WTC11 (cell line): ENCODE data around the gene PCSK7. TPM values are rescaled to one million over a fixed set of nuclear protein-coding genes. Genes with fewer than 3 reads are reported as not detected.

Experiments
- ATAC-seq: fragments of 200-7000 bp; cut with Tn5 transposase; 2 replicates; pipeline ENCODE4 v1.10.0; 2021; ENCODE audit warnings: mild to moderate bottlenecking, moderate library complexity
- CTCF ChIA-PET: fragments of 300-600 bp; sonication (Branson Sonifier 250); formaldehyde crosslinking; loops from one replicate; lab custom pipeline; 2021; ENCODE audit warnings: antibody characterized with exemption; lab: Charles Lee
- POLR2A ChIA-PET: fragments of 350-600 bp; sonication (Branson Sonifier 250); formaldehyde crosslinking; loops from one replicate; lab custom pipeline; 2021; ENCODE audit warnings: antibody characterized with exemption; lab: Charles Lee
- DNase-seq: peaks from one replicate; pipeline ENCODE4 v3.0.0; 2021; ENCODE audit warnings: low spot score
- H3K27ac Mint-ChIP-seq: 2 replicates; pipeline ENCODE4 v1.8.0; 2021; ENCODE audit warnings: mixed read lengths
- H3K27me3 Mint-ChIP-seq: 2 replicates; pipeline ENCODE4 v1.8.0; 2021; ENCODE audit warnings: low read depth, mild to moderate bottlenecking, moderate library complexity, mixed read lengths
- H3K36me3 Mint-ChIP-seq: 2 replicates; pipeline ENCODE4 v1.8.0; 2021; ENCODE audit warnings: mixed read lengths
- H3K4me1 Mint-ChIP-seq: 2 replicates; pipeline ENCODE4 v1.8.0; 2022; ENCODE audit warnings: mixed read lengths
- H3K4me3 Mint-ChIP-seq: 2 replicates; pipeline ENCODE4 v1.8.0; 2021; ENCODE audit warnings: mild to moderate bottlenecking, moderate library complexity, mixed read lengths
- H3K9me3 Mint-ChIP-seq: 2 replicates; pipeline ENCODE4 v1.8.0; 2021; ENCODE audit warnings: mixed read lengths
- CREB1 ChIP-seq: sonication (generic); formaldehyde crosslinking; IDR thresholded peaks from 2 replicates; pipeline ENCODE4 v1.8.0; 2023; ENCODE audit warnings: mild to moderate bottlenecking, missing genetic modification reagents
- GTF2I ChIP-seq: fragments of 250-450 bp; sonication (Bioruptor Pico); conservative IDR thresholded peaks from 2 replicates; pipeline ENCODE4 v1.4.0; 2021; ENCODE audit warnings: mild to moderate bottlenecking
- JAZF1 ChIP-seq: fragments of 250-450 bp; sonication (Bioruptor Pico); IDR thresholded peaks from 2 replicates; pipeline ENCODE4 v1.9.0; 2021; ENCODE audit warnings: moderate library complexity, mild to moderate bottlenecking, inconsistent platforms
- NFATC4 ChIP-seq: fragments of 250-450 bp; sonication (Bioruptor Pico); IDR thresholded peaks from 2 replicates; pipeline ENCODE4 v1.9.0; 2021; ENCODE audit warnings: mild to moderate bottlenecking
- SMAD4 ChIP-seq: sonication (generic); formaldehyde crosslinking; IDR thresholded peaks from 2 replicates; pipeline ENCODE4 v1.8.0; 2022; ENCODE audit warnings: mild to moderate bottlenecking, missing genetic modification reagents
- TP53 ChIP-seq: sonication (generic); formaldehyde crosslinking; IDR thresholded peaks from 2 replicates; pipeline ENCODE4 v1.8.1; 2023; ENCODE audit warnings: mild to moderate bottlenecking, missing genetic modification reagents
- ZNF263 ChIP-seq: sonication (generic); formaldehyde crosslinking; IDR thresholded peaks from 2 replicates; pipeline ENCODE4 v1.8.1; 2022; ENCODE audit warnings: low read depth, mild to moderate bottlenecking, moderate library complexity, missing genetic modification reagents
- total RNA-seq: library from RNA; stranded (reverse); gene quantifications from 3 replicates; pipeline ENCODE4 v1.2.3, GENCODE V29; 2021
- TF ChIP-seq, protein P1 (sequence below): fragments of 250-450 bp; sonication (Bioruptor Pico); IDR thresholded peaks from 2 replicates; pipeline ENCODE4 v1.9.0; 2021; ENCODE audit warnings: mild to moderate bottlenecking, borderline replicate concordance
- TF ChIP-seq, protein P2 (sequence below): sonication (generic); formaldehyde crosslinking; IDR thresholded peaks from 2 replicates; pipeline ENCODE4 v1.8.1; 2022; ENCODE audit warnings: mild to moderate bottlenecking, moderate library complexity, missing genetic modification reagents
- TF ChIP-seq, protein P3 (sequence below): sonication (generic); formaldehyde crosslinking; conservative IDR thresholded peaks from 2 replicates; pipeline ENCODE4 v1.8.1; 2023; ENCODE audit warnings: mild to moderate bottlenecking, low read depth, missing genetic modification reagents, moderate library complexity
- TF ChIP-seq, protein P4 (sequence below): fragments of 250-450 bp; sonication (Bioruptor Pico); IDR thresholded peaks from 2 replicates; pipeline ENCODE4 v1.9.0; 2021; ENCODE audit warnings: mild to moderate bottlenecking
- TF ChIP-seq, protein P5 (sequence below): fragments of 200-600 bp; IDR thresholded peaks from 2 replicates; pipeline ENCODE4 v1.8.0; 2022; ENCODE audit warnings: antibody characterized with exemption
- TF ChIP-seq, protein P6 (sequence below): sonication (generic); formaldehyde crosslinking; IDR thresholded peaks from 2 replicates; pipeline ENCODE4 v1.8.1; 2022; ENCODE audit warnings: mild to moderate bottlenecking, missing genetic modification reagents, moderate library complexity, borderline replicate concordance
- TF ChIP-seq, protein P7 (sequence below): sonication (generic); formaldehyde crosslinking; IDR thresholded peaks from 2 replicates; pipeline ENCODE4 v1.8.1; 2023; ENCODE audit warnings: mild to moderate bottlenecking, moderate library complexity, missing genetic modification reagents
- TF ChIP-seq, protein P8 (sequence below): sonication (generic); formaldehyde crosslinking; IDR thresholded peaks from 2 replicates; pipeline ENCODE4 v1.8.1; 2022; ENCODE audit warnings: low read depth, mild to moderate bottlenecking, moderate library complexity, missing genetic modification reagents, borderline replicate concordance
- TF ChIP-seq, protein P9 (sequence below): sonication (generic); formaldehyde crosslinking; IDR thresholded peaks from 2 replicates; pipeline ENCODE4 v1.8.0; 2023; ENCODE audit warnings: mild to moderate bottlenecking, missing genetic modification reagents

PCSK7 gene
- total RNA-seq, 1 experiment from 2014 or later: 48.9 TPM

DNA sequence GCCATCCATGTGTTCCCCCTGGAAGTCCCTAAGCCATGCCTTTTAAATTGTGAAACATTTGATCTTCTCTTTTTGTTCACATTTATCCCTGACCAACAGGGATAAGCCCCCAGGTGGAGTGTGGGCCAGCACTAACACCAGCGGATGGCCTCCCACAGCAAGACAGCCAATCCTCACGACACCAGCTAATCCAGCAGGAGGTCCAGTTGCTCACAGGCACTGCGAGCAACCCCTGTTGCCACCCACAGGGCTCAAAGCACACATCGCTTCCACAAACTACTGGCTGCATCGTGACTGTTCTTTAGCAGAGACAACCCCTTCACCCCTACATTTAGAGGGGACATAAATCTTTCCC is 2.0 kb downstream of the PCSK7 start:
- DNase-seq (no peak), ATAC-seq (no peak)
- Mint-ChIP-seq H3K4me3 (no peak overlapping the region; the same call in 1 of the 2 replicates), H3K9me3 (no peaks in the 10 kb centered on the region), H3K36me3 (peaks cover 5% of the 10 kb centered on the region; the same call in 1 of the 2 replicates), H3K27me3 (no peaks in the 10 kb centered on the region), H3K4me1 (peaks cover 25% of the 10 kb centered on the region), H3K27ac (peak overlapping the region; percentile 61; the same call in 1 of the 2 replicates)
- ChIA-PET POLR2A (no interaction called here), CTCF (interaction anchor here (0.5 to 0.6 kb wide), 2 partner anchors 91 kb away, joined by 3 to 8 read pairs; no protein-coding TSS in a partner anchor)
- TF ChIP-seq, protein P1, sequence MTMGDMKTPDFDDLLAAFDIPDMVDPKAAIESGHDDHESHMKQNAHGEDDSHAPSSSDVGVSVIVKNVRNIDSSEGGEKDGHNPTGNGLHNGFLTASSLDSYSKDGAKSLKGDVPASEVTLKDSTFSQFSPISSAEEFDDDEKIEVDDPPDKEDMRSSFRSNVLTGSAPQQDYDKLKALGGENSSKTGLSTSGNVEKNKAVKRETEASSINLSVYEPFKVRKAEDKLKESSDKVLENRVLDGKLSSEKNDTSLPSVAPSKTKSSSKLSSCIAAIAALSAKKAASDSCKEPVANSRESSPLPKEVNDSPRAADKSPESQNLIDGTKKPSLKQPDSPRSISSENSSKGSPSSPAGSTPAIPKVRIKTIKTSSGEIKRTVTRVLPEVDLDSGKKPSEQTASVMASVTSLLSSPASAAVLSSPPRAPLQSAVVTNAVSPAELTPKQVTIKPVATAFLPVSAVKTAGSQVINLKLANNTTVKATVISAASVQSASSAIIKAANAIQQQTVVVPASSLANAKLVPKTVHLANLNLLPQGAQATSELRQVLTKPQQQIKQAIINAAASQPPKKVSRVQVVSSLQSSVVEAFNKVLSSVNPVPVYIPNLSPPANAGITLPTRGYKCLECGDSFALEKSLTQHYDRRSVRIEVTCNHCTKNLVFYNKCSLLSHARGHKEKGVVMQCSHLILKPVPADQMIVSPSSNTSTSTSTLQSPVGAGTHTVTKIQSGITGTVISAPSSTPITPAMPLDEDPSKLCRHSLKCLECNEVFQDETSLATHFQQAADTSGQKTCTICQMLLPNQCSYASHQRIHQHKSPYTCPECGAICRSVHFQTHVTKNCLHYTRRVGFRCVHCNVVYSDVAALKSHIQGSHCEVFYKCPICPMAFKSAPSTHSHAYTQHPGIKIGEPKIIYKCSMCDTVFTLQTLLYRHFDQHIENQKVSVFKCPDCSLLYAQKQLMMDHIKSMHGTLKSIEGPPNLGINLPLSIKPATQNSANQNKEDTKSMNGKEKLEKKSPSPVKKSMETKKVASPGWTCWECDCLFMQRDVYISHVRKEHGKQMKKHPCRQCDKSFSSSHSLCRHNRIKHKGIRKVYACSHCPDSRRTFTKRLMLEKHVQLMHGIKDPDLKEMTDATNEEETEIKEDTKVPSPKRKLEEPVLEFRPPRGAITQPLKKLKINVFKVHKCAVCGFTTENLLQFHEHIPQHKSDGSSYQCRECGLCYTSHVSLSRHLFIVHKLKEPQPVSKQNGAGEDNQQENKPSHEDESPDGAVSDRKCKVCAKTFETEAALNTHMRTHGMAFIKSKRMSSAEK (CRISPR knock-in tag): no peak
- TF ChIP-seq, protein P2, sequence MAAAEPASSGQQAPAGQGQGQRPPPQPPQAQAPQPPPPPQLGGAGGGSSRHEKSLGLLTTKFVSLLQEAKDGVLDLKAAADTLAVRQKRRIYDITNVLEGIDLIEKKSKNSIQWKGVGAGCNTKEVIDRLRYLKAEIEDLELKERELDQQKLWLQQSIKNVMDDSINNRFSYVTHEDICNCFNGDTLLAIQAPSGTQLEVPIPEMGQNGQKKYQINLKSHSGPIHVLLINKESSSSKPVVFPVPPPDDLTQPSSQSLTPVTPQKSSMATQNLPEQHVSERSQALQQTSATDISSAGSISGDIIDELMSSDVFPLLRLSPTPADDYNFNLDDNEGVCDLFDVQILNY (CRISPR knock-in tag): no peak
- TF ChIP-seq GTF2I (CRISPR knock-in tag) (no peak), CREB1 (CRISPR knock-in tag) (no peak), SMAD4 (CRISPR knock-in tag) (no peak), TP53 (CRISPR knock-in tag) (no peak)
- TF ChIP-seq, protein P3, sequence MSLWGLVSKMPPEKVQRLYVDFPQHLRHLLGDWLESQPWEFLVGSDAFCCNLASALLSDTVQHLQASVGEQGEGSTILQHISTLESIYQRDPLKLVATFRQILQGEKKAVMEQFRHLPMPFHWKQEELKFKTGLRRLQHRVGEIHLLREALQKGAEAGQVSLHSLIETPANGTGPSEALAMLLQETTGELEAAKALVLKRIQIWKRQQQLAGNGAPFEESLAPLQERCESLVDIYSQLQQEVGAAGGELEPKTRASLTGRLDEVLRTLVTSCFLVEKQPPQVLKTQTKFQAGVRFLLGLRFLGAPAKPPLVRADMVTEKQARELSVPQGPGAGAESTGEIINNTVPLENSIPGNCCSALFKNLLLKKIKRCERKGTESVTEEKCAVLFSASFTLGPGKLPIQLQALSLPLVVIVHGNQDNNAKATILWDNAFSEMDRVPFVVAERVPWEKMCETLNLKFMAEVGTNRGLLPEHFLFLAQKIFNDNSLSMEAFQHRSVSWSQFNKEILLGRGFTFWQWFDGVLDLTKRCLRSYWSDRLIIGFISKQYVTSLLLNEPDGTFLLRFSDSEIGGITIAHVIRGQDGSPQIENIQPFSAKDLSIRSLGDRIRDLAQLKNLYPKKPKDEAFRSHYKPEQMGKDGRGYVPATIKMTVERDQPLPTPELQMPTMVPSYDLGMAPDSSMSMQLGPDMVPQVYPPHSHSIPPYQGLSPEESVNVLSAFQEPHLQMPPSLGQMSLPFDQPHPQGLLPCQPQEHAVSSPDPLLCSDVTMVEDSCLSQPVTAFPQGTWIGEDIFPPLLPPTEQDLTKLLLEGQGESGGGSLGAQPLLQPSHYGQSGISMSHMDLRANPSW (CRISPR knock-in tag): no peak
- TF ChIP-seq, protein P4, sequence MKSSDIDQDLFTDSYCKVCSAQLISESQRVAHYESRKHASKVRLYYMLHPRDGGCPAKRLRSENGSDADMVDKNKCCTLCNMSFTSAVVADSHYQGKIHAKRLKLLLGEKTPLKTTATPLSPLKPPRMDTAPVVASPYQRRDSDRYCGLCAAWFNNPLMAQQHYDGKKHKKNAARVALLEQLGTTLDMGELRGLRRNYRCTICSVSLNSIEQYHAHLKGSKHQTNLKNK (CRISPR knock-in tag): no peak
- TF ChIP-seq, protein P5, sequence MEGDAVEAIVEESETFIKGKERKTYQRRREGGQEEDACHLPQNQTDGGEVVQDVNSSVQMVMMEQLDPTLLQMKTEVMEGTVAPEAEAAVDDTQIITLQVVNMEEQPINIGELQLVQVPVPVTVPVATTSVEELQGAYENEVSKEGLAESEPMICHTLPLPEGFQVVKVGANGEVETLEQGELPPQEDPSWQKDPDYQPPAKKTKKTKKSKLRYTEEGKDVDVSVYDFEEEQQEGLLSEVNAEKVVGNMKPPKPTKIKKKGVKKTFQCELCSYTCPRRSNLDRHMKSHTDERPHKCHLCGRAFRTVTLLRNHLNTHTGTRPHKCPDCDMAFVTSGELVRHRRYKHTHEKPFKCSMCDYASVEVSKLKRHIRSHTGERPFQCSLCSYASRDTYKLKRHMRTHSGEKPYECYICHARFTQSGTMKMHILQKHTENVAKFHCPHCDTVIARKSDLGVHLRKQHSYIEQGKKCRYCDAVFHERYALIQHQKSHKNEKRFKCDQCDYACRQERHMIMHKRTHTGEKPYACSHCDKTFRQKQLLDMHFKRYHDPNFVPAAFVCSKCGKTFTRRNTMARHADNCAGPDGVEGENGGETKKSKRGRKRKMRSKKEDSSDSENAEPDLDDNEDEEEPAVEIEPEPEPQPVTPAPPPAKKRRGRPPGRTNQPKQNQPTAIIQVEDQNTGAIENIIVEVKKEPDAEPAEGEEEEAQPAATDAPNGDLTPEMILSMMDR: no peak
- TF ChIP-seq, protein P6, sequence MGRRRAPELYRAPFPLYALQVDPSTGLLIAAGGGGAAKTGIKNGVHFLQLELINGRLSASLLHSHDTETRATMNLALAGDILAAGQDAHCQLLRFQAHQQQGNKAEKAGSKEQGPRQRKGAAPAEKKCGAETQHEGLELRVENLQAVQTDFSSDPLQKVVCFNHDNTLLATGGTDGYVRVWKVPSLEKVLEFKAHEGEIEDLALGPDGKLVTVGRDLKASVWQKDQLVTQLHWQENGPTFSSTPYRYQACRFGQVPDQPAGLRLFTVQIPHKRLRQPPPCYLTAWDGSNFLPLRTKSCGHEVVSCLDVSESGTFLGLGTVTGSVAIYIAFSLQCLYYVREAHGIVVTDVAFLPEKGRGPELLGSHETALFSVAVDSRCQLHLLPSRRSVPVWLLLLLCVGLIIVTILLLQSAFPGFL (CRISPR knock-in tag): no peak

DNA sequence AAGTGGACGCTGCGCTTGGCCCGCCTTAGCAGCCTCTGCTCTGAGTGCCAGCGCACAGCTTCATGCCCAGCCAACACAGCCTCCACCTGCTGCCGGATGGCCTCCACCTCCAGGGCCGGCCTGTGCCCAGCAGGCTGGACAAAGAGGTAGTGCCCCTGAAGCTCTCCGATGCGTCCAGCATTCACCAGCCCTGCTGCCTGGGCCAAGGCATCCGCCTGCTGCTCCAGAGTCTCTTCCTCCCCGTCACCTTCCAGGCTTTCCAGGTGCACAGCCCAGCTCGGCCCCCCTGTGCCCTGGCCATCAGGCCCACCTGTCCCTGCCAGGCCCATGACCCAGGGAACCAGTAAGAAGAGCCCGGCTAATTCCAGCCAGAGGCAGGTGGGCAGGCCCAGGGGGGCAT is 2.5 kb downstream of the PCSK7 start:
- no peaks in the 10 kb centered on the region for H3K27me3 Mint-ChIP-seq
- no peaks in the 10 kb centered on the region for H3K9me3 Mint-ChIP-seq
- H3K36me3 Mint-ChIP-seq: peaks cover 5% of the 10 kb centered on the region; the same call in 1 of the 2 replicates
- no peak overlapping the region for H3K4me3 Mint-ChIP-seq
- ATAC-seq (no peak), DNase-seq (no peak)
- POLR2A ChIA-PET: no interaction called here
- peaks cover 25% of the 10 kb centered on the region for H3K4me1 Mint-ChIP-seq
- CTCF ChIA-PET: interaction anchor here (0.5 to 6.2 kb wide), 2 partner anchors 50 to 91 kb away, joined by 3 to 68 read pairs; partner anchors contain the start of gene SIDT2
- H3K27ac Mint-ChIP-seq: no peak overlapping the region
- TF ChIP-seq, protein P7, sequence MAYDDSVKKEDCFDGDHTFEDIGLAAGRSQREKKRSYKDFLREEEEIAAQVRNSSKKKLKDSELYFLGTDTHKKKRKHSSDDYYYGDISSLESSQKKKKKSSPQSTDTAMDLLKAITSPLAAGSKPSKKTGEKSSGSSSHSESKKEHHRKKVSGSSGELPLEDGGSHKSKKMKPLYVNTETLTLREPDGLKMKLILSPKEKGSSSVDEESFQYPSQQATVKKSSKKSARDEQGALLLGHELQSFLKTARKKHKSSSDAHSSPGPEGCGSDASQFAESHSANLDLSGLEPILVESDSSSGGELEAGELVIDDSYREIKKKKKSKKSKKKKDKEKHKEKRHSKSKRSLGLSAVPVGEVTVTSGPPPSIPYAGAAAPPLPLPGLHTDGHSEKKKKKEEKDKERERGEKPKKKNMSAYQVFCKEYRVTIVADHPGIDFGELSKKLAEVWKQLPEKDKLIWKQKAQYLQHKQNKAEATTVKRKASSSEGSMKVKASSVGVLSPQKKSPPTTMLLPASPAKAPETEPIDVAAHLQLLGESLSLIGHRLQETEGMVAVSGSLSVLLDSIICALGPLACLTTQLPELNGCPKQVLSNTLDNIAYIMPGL: no peak
- TF ChIP-seq ZNF263 (CRISPR knock-in tag) (no peak), JAZF1 (CRISPR knock-in tag) (no peak), NFATC4 (no peak)
- TF ChIP-seq, protein P8, sequence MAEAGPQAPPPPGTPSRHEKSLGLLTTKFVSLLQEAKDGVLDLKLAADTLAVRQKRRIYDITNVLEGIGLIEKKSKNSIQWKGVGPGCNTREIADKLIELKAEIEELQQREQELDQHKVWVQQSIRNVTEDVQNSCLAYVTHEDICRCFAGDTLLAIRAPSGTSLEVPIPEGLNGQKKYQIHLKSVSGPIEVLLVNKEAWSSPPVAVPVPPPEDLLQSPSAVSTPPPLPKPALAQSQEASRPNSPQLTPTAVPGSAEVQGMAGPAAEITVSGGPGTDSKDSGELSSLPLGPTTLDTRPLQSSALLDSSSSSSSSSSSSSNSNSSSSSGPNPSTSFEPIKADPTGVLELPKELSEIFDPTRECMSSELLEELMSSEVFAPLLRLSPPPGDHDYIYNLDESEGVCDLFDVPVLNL (CRISPR knock-in tag): no peak
- TF ChIP-seq, protein P9, sequence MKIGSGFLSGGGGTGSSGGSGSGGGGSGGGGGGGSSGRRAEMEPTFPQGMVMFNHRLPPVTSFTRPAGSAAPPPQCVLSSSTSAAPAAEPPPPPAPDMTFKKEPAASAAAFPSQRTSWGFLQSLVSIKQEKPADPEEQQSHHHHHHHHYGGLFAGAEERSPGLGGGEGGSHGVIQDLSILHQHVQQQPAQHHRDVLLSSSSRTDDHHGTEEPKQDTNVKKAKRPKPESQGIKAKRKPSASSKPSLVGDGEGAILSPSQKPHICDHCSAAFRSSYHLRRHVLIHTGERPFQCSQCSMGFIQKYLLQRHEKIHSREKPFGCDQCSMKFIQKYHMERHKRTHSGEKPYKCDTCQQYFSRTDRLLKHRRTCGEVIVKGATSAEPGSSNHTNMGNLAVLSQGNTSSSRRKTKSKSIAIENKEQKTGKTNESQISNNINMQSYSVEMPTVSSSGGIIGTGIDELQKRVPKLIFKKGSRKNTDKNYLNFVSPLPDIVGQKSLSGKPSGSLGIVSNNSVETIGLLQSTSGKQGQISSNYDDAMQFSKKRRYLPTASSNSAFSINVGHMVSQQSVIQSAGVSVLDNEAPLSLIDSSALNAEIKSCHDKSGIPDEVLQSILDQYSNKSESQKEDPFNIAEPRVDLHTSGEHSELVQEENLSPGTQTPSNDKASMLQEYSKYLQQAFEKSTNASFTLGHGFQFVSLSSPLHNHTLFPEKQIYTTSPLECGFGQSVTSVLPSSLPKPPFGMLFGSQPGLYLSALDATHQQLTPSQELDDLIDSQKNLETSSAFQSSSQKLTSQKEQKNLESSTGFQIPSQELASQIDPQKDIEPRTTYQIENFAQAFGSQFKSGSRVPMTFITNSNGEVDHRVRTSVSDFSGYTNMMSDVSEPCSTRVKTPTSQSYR (CRISPR knock-in tag): no peak
